Stromal cell of bone marrow (primary cell): Measurements from ENCODE around the gene PCAT6.
A peak's percentile ranks its signal among the peaks of the same experiment; 100 is the strongest.

ENCODE experiments used
- DNase-seq: peaks from one replicate; pipeline ENCODE4 v3.0.0-alpha.2; 2012; ENCODE audit warnings: low read depth

Gene PCAT6

DNA sequence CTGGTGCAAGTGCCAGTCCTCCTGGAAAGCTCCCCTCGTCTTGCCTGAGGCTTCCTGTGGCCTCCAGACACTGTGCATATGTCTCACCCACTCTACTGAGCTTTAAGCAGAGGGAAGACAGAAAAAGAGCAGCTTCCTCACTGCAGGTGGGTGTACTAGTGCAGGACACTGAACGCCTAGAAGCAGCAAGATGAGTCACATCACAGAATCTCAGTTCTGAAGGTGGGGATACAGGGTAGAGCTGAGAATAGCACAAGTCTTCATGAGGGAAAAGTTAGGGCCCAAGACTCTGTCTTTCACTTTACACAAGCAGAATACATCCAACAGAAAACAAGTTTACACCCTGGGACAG, 37.4 kb downstream of the PCAT6 start:
- DNase-seq, result no peak

DNA sequence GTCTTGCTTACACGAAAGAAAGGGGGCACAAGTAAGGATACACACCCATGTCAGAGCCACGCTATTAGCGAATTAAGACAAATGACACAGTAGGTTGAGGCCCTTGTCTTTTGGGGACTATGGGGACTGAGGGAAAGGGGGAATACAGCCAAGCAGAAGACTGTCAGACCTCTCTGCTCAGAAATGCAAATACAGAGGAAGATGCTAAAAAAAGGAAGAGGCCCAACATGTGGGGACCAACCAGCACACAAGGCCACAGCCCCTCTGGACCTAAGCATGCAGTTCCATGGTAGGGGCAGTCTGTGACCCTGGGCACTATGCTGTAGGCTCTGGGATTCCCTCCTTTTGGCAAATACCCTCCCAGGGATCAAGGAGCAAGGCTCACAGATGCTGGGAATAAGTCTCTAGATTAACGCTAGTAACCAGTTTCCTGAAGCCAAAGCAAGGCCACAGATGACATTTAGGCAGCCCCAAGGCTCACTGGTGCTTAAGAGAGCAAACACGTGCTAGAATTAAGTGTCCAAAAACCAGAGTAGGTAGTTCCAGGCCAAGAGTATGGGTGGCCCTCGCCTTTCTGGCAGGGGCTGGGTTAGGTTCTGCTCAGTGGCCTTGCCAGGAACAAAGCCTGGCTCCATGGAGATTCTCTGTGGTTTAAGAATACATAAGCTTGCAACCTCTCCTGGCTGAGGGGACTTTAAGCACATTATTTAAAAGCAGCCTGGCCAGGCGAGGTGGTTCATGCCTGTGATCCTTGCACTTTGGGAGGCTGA, 40.0 kb downstream of the PCAT6 start:
- no peak for DNase-seq

- DNase-seq, result peak; percentile 14
These were observed 41.6 kb downstream of the PCAT6 start for GRCh38 chr1:202852163-202852904.

- DNase-seq, result no peak
These were observed 44.0 kb downstream of the PCAT6 start for GRCh38 chr1:202854787-202855186.

GRCh38 chr1:202856014-202856413, 45.3 kb downstream of the PCAT6 start:
- no peak for DNase-seq

GRCh38 chr1:202857136-202857610, 46.4 kb downstream of the PCAT6 start:
- no peak for DNase-seq

- peak; percentile 54 for DNase-seq
These were observed 47.6 kb downstream of the PCAT6 start for GRCh38 chr1:202858331-202858730.

DNA sequence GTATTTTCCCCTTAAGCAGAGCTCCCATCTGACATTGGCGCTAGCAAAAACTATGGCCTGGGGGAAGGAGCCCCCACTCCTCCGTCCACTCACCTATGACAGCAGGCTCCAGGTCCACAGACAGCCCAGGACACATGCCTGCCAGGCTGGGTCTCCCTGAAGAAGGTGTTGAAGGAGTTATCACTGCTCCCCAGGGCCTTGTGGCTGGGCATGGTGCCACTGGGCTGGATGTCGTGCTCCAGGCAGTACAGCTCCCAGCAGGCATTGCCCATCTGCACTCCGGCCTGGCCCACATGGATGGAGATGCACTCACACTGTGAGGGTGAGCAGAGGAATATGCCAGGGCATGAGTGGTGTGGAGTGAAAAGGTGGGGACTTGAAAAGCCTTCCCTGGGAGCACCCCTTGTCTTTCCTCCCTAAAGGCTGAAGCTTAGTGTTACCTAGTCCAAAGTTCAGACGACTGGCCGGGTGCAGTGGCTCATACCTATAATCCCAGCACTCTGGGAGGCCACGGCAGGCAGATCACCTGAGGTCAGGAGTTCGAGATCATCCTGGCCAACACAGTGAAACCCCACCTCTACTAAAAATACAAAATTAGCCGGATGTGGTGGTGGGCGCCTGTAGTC, 48.1 kb downstream of the PCAT6 start:
- DNase-seq, result no peak

DNA sequence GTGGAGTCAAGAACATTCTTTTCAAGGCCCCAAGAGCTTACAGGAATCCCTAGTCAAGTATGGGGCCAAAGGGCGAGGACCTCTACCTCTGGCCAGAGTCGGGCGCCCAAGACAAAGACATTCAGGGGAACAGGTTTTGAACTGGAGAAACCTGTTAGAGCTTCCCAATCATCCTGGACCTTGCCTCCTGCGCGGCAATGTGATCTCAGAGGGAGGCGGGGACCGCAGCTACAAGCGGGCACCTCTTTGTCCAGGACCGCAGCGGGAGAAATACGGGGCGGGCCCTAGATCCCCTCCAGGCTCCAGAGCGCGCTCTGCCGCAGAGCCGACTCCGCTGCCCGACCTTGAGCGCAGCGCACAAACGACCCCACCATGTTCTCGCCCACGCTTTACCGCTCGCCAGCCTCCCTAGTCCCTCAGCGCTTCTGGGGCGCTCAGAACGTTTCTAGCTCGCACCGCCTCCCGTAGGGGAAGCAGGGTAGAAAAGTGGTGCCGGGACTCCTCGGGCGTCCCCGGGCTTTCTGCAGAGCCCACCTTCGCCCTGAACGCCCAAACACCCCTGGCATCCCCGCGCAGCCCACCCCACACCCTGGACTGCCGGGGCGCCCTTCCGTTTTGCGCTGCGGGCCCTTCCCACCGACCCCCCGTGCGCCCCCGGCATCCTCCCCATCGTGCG, 50.1 kb downstream of the PCAT6 start:
- no peak for DNase-seq
